Forelimb muscle (tissue), 1 donor: ENCODE measurements around the gene FCMR. TPM values are rescaled to one million over a fixed set of nuclear protein-coding genes. Genes with fewer than 3 reads are reported as not detected.
"Not testable (repeated sequence)": the region's sequence is repeated elsewhere in the genome, so short reads cannot be mapped to it uniquely, and the experiment has no call there.

ENCODE experiments used
- DNase-seq: peaks from one replicate; pipeline ENCODE4 v3.0.0-alpha.2; 2013; ENCODE audit warnings: low read depth
- polyA plus RNA-seq: library from polyadenylated mRNA; unstranded; fragments of 120-200 nt; gene quantifications from one replicate; pipeline ENCODE4 v1.2.1, GENCODE V29; 2013; ENCODE audit not compliant: insufficient read length

The FCMR gene
- polyA plus RNA-seq, 1 donor, result 1.2 TPM

DNA sequence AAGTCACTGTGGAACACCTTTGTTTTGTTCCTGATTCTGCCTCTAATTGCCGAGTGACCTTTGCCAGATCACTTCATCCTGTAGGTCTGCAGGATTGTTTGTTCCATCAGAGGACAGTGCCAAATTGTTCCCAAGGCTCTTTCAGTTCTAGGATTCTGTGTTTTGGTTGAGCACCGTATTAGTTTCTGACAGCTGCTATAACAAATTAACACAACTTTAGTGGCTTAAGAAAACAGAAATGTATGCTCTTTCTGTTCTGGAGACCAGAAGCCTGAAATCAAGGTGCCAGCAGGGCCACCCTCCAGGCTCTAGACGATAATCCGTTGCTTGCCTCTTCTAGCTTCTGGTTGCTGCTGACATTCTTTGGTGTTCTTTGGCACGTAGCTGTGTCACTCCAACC, 27.9 kb upstream of the FCMR start:
- DNase-seq, result no peak

GRCh38 chr1:206949208-206949607, 27.5 kb upstream of the FCMR start:
- no peak for DNase-seq

DNA sequence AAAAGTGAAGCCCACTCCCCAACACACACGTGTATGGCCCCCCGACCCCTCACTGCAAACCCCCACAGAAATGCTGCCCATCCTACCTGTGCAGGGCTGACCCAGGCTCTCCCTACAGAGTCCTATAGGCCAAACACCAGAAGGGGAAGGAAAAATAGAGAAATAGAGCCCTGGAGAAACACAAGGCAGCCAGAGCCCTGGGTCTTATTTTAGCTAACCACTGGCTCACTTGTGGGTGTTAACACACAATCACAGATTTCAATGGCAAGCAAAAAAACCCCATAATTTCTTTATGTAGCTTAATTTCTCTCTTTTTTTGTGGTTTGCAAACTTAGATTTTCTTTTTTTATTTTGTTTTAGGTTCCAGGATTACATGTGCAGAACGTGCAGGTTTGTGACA, 25.5 kb upstream of the FCMR start:
- no peak for DNase-seq

GRCh38 chr1:206946261-206946660, 24.5 kb upstream of the FCMR start, which contains the start of gene PIGR:
Gene PIGR (minus strand): TSS chr1:206946466. CDS start chr1:206940531, 5,935 bp downstream.
- DNase-seq, result no peak

GRCh38 chr1:206945779-206946178, 24.0 kb upstream of the FCMR start:
- DNase-seq, result no peak

DNA sequence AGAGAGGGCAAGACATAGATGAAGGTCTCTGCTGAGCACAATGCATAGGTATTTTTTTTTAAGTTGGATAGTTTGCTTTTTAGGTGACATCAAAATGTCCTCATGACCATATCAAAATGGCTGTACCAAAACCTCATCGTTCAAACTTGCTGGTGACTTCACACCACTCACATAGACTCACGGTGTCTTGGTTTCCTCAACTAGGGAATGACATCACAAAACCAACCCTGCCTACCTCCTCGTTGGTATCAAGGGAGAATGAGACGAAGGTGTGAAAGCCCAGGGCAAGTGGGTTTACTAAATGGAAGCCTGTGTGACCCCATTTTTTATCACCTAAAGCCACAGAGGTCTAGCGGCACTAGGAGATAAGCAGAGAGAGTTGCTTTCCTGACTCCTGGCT, 23.0 kb upstream of the FCMR start:
- DNase-seq, result no peak

DNA sequence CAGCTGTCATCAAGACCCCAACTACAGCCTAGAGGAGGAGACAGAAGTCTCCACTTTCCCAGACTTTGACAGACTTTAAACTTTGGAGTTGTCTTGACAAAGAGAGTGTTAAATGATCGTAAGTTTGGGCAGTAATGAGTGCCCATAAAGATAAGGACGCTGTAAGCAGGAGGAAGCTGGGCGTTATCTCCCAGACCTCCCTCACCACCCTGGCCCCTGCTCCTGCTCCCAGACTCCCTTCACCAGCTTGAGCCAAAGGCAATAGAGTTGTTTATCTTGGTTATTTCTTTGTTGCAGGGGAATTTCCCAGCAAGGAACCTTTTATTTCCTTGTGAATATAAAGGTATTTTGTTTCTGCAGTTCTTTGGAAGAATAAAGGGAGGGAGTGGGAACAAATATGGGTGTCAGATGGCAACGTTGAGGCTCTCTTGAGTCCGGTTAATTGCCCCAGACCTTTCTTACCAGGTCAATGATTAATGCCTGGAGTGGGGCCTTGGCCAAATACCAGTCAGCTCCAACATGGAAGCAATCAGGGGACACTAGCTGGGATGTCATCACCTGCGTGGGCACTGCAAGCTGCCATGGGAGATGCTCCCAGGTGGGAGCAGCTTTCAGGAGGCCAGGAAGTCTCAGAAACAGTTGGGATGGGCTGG, 20.2 kb upstream of the FCMR start:
- no peak for DNase-seq

DNA sequence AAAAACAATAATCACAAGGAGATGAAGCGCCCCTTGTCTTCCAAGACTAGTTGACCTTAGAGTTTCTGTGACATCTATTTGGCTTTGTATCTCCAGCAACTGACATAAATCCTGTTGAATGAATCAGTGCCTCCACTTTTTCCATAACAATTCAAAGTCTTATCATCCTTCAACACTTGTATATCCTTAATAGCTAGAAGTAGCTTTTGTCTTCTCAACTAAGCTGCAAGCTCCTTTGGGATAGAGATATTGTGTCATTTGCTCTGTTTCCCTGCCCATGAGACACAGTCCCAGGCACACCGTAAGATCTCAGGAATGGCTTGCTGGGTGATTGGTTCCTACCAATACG, 18.8 kb upstream of the FCMR start:
- DNase-seq, result no peak

DNA sequence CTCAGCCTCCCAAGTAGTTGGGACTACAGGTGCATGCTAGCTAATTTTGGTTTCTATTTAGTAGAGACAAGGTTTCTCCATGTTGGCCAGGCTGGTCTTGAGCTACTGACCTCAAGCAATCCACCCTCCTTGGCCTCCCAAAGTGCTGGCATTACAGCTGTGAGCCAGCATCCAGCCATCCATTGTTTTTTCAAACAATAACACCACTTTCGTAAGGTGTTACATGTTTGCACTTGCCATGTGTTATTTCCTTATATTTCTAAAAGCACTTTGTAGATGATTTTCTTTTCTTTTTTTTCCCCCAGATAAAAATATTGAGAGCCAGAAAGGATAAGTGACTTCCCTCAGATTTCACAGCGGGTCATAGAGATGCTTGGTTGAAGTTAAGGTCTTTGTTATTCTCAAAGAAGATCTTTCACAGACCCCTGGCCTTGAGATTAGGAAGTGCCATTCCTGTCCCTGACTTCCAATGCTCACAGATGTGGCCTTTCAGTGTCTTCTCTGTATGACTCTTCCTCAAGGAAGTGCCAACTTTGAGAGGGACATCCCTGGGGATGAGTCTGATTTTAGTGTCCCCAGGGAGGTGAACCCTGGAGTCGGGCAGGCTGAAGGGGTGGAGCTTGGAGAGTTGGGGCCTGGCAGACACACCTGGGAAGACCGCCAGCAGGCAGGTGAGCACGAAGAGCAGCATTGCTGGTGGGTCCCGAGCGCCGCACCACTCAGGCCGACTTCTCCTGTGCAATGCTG, 18.3 kb upstream of the FCMR start:
- no peak for DNase-seq

DNA sequence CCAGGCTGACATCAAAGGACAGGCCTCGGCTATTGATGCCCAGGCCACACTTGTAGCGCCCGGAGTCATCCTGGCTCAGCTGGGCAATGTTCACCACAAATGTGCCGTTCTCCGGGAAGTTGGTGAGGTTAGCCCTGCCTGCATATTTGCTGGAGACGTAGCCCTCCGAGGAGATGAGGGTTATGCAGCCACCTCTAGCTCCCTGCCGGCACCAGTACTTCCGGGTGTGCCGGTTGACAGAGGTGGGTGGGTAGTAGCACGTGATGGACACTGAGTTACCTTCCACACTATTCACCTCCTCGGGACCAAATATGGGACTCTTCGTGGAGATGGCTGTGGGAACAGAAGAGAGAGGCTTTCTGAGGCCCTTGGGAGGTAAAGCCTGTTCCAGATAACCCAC, 17.4 kb upstream of the FCMR start:
- DNase-seq, result no peak

GRCh38 chr1:206937425-206937824, 15.7 kb upstream of the FCMR start:
- no peak for DNase-seq

GRCh38 chr1:206935491-206936067, 13.8 kb upstream of the FCMR start:
- DNase-seq, result no peak

DNA sequence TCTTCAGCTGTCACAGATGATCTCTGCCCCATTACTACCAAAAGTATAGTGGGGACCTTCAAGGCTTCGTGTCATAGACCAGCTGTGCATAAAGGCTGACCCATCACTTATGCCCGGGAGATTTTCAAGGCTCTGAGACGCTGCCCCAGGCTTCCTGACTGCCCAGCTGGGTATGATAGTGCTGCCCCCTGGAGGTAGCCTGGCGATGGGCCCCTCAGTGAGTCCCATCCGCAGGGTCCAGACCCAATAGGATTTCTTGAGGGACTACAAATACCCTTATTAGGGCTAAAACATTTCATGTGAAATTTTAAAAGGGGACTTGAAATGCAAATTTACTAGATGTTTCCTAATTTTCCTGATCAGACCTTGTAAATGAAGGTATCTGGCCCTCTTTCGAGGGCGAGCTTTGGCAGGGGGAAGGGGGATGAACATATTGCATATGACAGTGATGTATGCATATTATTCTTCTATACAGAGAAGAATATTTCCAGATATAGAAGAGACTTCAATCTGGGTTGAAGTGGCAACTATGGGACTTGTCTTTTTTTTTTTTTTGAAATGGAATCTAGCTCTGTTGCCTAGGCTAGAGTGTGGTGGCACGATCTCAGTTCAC, 11.7 kb upstream of the FCMR start:
- no peak for DNase-seq

GRCh38 chr1:206932177-206932576, 10.4 kb upstream of the FCMR start:
- DNase-seq, result no peak

- DNase-seq, result no peak
These were observed 10.0 kb upstream of the FCMR start for GRCh38 chr1:206931709-206932108.

DNA sequence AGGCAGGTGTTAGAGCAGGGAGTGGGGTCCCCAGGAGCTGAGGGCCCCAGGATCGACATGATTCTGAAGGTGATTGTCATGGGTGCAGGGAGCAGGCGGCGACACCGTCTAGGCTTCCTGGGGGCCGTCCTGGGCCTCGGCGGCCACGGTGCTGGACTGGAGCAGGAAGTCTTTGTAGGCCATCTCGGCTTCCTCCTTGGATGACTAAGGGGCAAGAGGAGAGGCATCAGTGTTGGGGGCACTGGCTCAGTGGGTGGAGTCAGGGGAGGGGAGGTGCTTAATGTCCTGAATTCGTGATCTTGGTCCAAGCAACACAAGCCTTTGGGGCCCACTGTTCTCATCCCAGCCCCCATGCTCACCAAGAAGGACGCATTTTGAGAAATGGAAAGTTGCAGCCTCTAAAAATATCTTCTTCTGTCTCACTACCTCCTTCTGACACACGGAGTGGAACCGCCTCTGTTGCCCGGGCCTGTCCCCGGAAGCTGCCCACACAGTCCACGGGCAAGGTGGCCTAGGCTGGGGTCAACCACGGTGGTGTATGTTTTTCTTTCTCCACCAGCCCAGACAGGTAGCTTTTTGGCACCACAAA, 8.6 kb upstream of the FCMR start:
- no peak for DNase-seq

GRCh38 chr1:206929524-206929923, 7.8 kb upstream of the FCMR start:
- DNase-seq, result no peak

GRCh38 chr1:206926286-206926685, 4.5 kb upstream of the FCMR start:
- no peak for DNase-seq

GRCh38 chr1:206925106-206925736, 3.5 kb upstream of the FCMR start:
- DNase-seq, result no peak

DNA sequence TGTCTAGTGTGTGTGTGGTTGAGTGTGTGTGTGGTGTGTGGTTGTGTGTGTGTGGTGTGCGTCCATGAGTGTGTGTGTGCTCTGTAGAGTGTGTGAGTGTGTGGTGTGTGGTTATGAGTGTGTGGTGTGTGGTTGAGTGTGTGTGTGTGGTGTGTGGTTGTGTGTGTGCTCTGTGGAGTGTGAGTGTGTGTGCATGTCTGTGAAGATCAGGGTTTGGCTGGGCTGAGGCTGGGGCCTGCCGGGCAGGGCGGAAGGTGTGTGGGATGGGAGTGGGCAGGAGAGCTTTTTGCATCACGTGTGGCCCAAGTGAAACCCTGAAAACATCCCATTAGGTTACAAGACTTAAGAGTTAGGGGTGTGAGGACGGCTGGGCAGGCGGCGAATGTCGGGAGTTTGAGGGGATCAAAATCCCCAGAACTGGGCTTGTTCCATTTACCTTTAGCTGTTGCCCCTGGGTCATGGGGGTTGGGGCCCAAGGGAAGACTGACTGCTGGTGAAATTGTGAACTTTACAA, 2.9 kb upstream of the FCMR start:
- no peak for DNase-seq

- DNase-seq, result not testable (repeated sequence)
These were observed 2.3 kb upstream of the FCMR start for GRCh38 chr1:206923961-206924557.
